ENCODE measurements around the gene B3GNT4.
A peak's percentile ranks its signal among the peaks of the same experiment; 100 is the strongest.
"Not testable (repeated sequence)": the region's sequence is repeated elsewhere in the genome, so short reads cannot be mapped to it uniquely, and the experiment has no call there.

Gene B3GNT4

DNA sequence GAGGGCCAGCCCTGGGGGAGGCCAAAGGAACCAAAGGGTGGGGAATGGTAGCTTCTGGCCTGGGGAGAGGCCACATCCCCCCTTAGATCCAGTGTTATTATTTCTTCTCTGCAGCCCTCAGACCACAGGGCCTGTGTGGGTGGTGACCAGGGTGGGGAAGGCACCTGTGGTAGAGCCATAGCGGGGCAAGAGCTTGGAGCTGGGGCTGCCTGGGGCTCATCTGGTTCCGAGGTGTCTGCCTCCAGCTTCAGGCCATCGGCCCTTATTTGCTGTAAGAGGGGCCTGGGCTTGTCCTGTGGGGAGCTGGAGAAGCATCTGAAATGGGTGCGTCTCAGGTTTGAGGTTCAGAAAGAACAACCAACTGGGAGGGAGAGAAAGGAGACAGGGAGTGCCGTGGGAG is 2.1 kb upstream of the B3GNT4 start:
- H3K36me3 ChIP-seq (ENCODE audit: control insufficient read depth in 2 of 2, insufficient read depth in 2 of 2, low read length in 2 of 2) = no peaks in the 10 kb centered on the region
- no peaks in the 10 kb centered on the region for H3K9me3 ChIP-seq (ENCODE audit: control insufficient read depth in 2 of 2, low read length in 2 of 2)
- peaks cover 23 to 36% of the 10 kb centered on the region in 2 donors for H3K27me3 ChIP-seq (ENCODE audit: control insufficient read depth in 2 of 2, insufficient read depth in 2 of 2, low read length in 2 of 2)
- H3K9ac ChIP-seq (ENCODE audit: low read depth in 1 of 2, low read length in 2 of 2) = no peak overlapping the region
- no peak overlapping the region for H3K4me3 ChIP-seq (ENCODE audit: low read length in 2 of 2)
- peaks cover 12 to 13% of the 10 kb centered on the region in 2 donors for H3K4me1 ChIP-seq (ENCODE audit: control insufficient read depth in 2 of 2, insufficient read depth in 2 of 2, low read length in 2 of 2)
- H3K27ac ChIP-seq (ENCODE audit: low read depth in 2 of 2, low read length in 2 of 2) = no peak overlapping the region

DNA sequence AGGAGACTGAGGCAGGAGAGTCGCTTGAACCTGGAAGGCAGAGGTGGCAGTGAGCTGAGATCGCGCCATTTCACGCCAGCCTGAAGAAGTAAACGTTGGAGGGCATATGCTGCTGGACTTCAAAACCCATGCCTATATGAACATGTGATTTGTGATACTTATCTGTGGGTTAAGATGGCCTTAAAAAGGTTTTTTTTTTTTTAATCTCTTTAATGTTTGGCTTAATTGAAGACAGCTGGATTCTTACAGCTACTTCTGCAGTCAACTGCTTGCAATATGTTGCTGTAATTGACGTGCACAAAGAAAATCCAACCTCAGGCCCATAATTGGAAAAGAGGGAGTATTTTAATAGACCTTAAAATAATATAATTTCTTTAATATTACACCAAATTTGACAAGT is 1.5 kb upstream of the B3GNT4 start:
- Histone ChIP-seq H3K9me3 (ENCODE audit: control insufficient read depth in 2 of 2, low read length in 2 of 2) (no peaks in the 10 kb centered on the region), H3K36me3 (ENCODE audit: control insufficient read depth in 2 of 2, insufficient read depth in 2 of 2, low read length in 2 of 2) (peaks cover 0 to 3% of the 10 kb centered on the region in 2 donors), H3K9ac (ENCODE audit: low read depth in 1 of 2, low read length in 2 of 2) (no peak overlapping the region), H3K4me1 (ENCODE audit: control insufficient read depth in 2 of 2, insufficient read depth in 2 of 2, low read length in 2 of 2) (peaks cover 12 to 13% of the 10 kb centered on the region in 2 donors), H3K27me3 (ENCODE audit: control insufficient read depth in 2 of 2, insufficient read depth in 2 of 2, low read length in 2 of 2) (peaks cover 23 to 36% of the 10 kb centered on the region in 2 donors), H3K4me3 (ENCODE audit: low read length in 2 of 2) (no peak overlapping the region), H3K27ac (ENCODE audit: low read depth in 2 of 2, low read length in 2 of 2) (no peak overlapping the region)

DNA sequence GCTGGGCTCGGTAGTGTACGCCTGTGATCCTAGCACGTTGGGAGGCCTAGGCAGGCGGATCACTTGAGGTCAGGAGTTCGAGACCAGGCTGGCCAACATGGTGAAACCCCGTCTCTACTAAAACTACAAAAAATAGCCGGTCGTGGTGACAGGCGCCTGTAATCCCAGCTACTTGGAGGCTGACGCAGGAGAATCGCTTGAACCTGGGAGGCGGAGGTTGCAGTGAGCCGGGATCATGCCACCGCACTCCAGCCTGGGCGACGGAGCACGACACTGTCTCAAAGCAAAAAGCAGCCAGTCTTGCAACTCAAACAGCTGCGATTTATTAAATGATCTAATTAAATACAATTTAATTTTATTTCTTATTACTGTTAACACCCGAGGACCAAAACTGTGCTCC is 698 bp upstream of the B3GNT4 start:
- Histone ChIP-seq H3K9ac (ENCODE audit: low read depth in 1 of 2, low read length in 2 of 2) (peak overlapping the region in 1 of 2 donors; percentile 23), H3K27me3 (ENCODE audit: control insufficient read depth in 2 of 2, insufficient read depth in 2 of 2, low read length in 2 of 2) (peaks cover 20 to 36% of the 10 kb centered on the region in 2 donors), H3K36me3 (ENCODE audit: control insufficient read depth in 2 of 2, insufficient read depth in 2 of 2, low read length in 2 of 2) (peaks cover 6 to 11% of the 10 kb centered on the region in 2 donors), H3K4me1 (ENCODE audit: control insufficient read depth in 2 of 2, insufficient read depth in 2 of 2, low read length in 2 of 2) (peaks cover 12 to 13% of the 10 kb centered on the region in 2 donors), H3K4me3 (ENCODE audit: low read length in 2 of 2) (peak overlapping the region; percentile 61 to 70)
- H3K27ac ChIP-seq (ENCODE audit: low read depth in 2 of 2, low read length in 2 of 2); H3K9me3 ChIP-seq (ENCODE audit: control insufficient read depth in 2 of 2, low read length in 2 of 2): not testable (repeated sequence)

GRCh38 chr12:122204167-122205052 is 901 bp downstream of the B3GNT4 start:
- H3K27ac ChIP-seq (ENCODE audit: low read depth in 2 of 2, low read length in 2 of 2) = no peak overlapping the region
- peak overlapping the region; percentile 31 to 61 for H3K4me3 ChIP-seq (ENCODE audit: low read length in 2 of 2)
- peaks cover 13 to 21% of the 10 kb centered on the region in 2 donors for H3K36me3 ChIP-seq (ENCODE audit: control insufficient read depth in 2 of 2, insufficient read depth in 2 of 2, low read length in 2 of 2)
- H3K27me3 ChIP-seq (ENCODE audit: control insufficient read depth in 2 of 2, insufficient read depth in 2 of 2, low read length in 2 of 2) = peaks cover 17 to 36% of the 10 kb centered on the region in 2 donors
- H3K4me1 ChIP-seq (ENCODE audit: control insufficient read depth in 2 of 2, insufficient read depth in 2 of 2, low read length in 2 of 2) = peaks cover 12 to 13% of the 10 kb centered on the region in 2 donors
- H3K9me3 ChIP-seq (ENCODE audit: control insufficient read depth in 2 of 2, low read length in 2 of 2) = no peaks in the 10 kb centered on the region
- H3K9ac ChIP-seq (ENCODE audit: low read depth in 1 of 2, low read length in 2 of 2) = no peak overlapping the region

- Histone ChIP-seq H3K4me3 (ENCODE audit: low read length in 2 of 2) (no peak overlapping the region), H3K36me3 (ENCODE audit: control insufficient read depth in 2 of 2, insufficient read depth in 2 of 2, low read length in 2 of 2) (peaks cover 16 to 29% of the 10 kb centered on the region in 2 donors), H3K27me3 (ENCODE audit: control insufficient read depth in 2 of 2, insufficient read depth in 2 of 2, low read length in 2 of 2) (peaks cover 15 to 28% of the 10 kb centered on the region in 2 donors), H3K9me3 (ENCODE audit: control insufficient read depth in 2 of 2, low read length in 2 of 2) (no peaks in the 10 kb centered on the region), H3K27ac (ENCODE audit: low read depth in 2 of 2, low read length in 2 of 2) (no peak overlapping the region), H3K9ac (ENCODE audit: low read depth in 1 of 2, low read length in 2 of 2) (no peak overlapping the region), H3K4me1 (ENCODE audit: control insufficient read depth in 2 of 2, insufficient read depth in 2 of 2, low read length in 2 of 2) (peaks cover 12 to 13% of the 10 kb centered on the region in 2 donors)
Observed at GRCh38 chr12:122205053-122205925, 1.8 kb downstream of the B3GNT4 start.

DNA sequence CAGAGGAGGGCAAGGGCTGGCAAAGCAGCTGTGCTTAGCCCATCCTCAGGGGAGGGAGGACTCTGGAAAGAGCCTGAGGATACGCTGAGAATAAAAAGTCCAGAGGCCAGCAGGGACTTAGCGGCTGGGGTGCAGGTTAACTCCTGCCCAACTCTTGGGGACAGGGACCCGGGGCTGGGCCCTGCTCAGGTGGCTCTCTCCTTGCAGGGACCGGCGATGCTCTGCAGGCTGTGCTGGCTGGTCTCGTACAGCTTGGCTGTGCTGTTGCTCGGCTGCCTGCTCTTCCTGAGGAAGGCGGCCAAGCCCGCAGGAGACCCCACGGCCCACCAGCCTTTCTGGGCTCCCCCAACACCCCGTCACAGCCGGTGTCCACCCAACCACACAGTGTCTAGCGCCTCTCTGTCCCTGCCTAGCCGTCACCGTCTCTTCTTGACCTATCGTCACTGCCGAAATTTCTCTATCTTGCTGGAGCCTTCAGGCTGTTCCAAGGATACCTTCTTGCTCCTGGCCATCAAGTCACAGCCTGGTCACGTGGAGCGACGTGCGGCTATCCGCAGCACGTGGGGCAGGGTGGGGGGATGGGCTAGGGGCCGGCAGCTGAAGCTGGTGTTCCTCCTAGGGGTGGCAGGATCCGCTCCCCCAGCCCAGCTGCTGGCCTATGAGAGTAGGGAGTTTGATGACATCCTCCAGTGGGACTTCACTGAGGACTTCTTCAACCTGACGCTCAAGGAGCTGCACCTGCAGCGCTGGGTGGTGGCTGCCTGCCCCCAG is 2.8 kb downstream of the B3GNT4 start:
- H3K9ac ChIP-seq (ENCODE audit: low read depth in 1 of 2, low read length in 2 of 2) = no peak overlapping the region
- peaks cover 19 to 34% of the 10 kb centered on the region in 2 donors for H3K36me3 ChIP-seq (ENCODE audit: control insufficient read depth in 2 of 2, insufficient read depth in 2 of 2, low read length in 2 of 2)
- no peak overlapping the region for H3K4me3 ChIP-seq (ENCODE audit: low read length in 2 of 2)
- H3K9me3 ChIP-seq (ENCODE audit: control insufficient read depth in 2 of 2, low read length in 2 of 2) = no peaks in the 10 kb centered on the region
- H3K4me1 ChIP-seq (ENCODE audit: control insufficient read depth in 2 of 2, insufficient read depth in 2 of 2, low read length in 2 of 2) = peaks cover 6 to 12% of the 10 kb centered on the region in 2 donors
- H3K27ac ChIP-seq (ENCODE audit: low read depth in 2 of 2, low read length in 2 of 2) = no peak overlapping the region
- peaks cover 13 to 21% of the 10 kb centered on the region in 2 donors for H3K27me3 ChIP-seq (ENCODE audit: control insufficient read depth in 2 of 2, insufficient read depth in 2 of 2, low read length in 2 of 2)

DNA sequence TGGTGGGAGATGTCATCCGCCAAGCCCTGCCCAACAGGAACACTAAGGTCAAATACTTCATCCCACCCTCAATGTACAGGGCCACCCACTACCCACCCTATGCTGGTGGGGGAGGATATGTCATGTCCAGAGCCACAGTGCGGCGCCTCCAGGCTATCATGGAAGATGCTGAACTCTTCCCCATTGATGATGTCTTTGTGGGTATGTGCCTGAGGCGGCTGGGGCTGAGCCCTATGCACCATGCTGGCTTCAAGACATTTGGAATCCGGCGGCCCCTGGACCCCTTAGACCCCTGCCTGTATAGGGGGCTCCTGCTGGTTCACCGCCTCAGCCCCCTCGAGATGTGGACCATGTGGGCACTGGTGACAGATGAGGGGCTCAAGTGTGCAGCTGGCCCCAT is 3.5 kb downstream of the B3GNT4 start:
- Histone ChIP-seq H3K9ac (ENCODE audit: low read depth in 1 of 2, low read length in 2 of 2) (no peak overlapping the region), H3K4me3 (ENCODE audit: low read length in 2 of 2) (no peak overlapping the region), H3K27ac (ENCODE audit: low read depth in 2 of 2, low read length in 2 of 2) (no peak overlapping the region), H3K4me1 (ENCODE audit: control insufficient read depth in 2 of 2, insufficient read depth in 2 of 2, low read length in 2 of 2) (peaks cover 6 to 12% of the 10 kb centered on the region in 2 donors), H3K9me3 (ENCODE audit: control insufficient read depth in 2 of 2, low read length in 2 of 2) (no peaks in the 10 kb centered on the region), H3K36me3 (ENCODE audit: control insufficient read depth in 2 of 2, insufficient read depth in 2 of 2, low read length in 2 of 2) (peaks cover 20 to 40% of the 10 kb centered on the region in 2 donors), H3K27me3 (ENCODE audit: control insufficient read depth in 2 of 2, insufficient read depth in 2 of 2, low read length in 2 of 2) (peaks cover 8 to 17% of the 10 kb centered on the region in 2 donors)

GRCh38 chr12:122207391-122207790 is 3.9 kb downstream of the B3GNT4 start:
- Histone ChIP-seq H3K36me3 (ENCODE audit: control insufficient read depth in 2 of 2, insufficient read depth in 2 of 2, low read length in 2 of 2) (peaks cover 23 to 44% of the 10 kb centered on the region in 2 donors), H3K27ac (ENCODE audit: low read depth in 2 of 2, low read length in 2 of 2) (no peak overlapping the region), H3K27me3 (ENCODE audit: control insufficient read depth in 2 of 2, insufficient read depth in 2 of 2, low read length in 2 of 2) (peaks cover 8 to 17% of the 10 kb centered on the region in 2 donors)

DNA sequence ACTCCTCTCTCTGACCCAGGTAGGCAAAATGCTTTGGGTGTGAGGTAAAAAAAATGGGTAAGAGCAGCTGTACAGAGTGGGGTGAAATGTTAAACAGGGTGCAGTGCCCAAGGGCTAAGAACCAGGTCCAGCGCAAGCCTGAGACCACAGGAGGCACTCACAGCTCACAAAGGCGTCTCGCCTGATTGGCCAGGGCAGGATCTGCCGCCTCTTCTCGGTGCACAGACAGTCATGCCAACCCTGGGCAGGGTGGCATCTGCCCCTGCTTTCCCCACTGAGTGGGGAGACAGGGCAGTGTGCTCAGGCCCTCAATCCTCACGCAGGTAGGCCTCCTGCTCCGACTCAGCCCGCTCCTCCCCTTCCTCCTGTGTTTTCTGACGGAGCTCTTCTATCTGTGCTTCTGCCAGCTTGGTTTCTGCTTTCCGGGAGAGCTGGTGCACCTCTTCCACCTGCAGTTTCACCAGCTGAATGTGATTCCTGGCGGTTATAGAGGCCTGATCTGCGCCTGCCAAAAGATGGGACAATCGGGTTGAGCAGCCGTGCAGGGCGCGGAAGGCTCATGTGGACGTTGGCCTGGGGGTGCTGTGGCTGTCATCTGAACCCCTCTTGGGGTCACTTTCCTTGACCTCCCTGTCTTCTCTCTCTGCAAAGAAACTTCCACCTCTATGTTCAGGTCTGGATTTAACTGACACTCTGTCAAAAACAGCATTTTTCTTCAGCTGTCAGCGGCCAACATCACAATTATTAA is 4.7 kb downstream of the B3GNT4 start:
- Histone ChIP-seq H3K36me3 (ENCODE audit: control insufficient read depth in 2 of 2, insufficient read depth in 2 of 2, low read length in 2 of 2) (peaks cover 28 to 51% of the 10 kb centered on the region in 2 donors), H3K9ac (ENCODE audit: low read depth in 1 of 2, low read length in 2 of 2) (no peak overlapping the region), H3K27ac (ENCODE audit: low read depth in 2 of 2, low read length in 2 of 2) (no peak overlapping the region), H3K4me1 (ENCODE audit: control insufficient read depth in 2 of 2, insufficient read depth in 2 of 2, low read length in 2 of 2) (peaks cover 3 to 7% of the 10 kb centered on the region in 2 donors), H3K27me3 (ENCODE audit: control insufficient read depth in 2 of 2, insufficient read depth in 2 of 2, low read length in 2 of 2) (peaks cover 6 to 17% of the 10 kb centered on the region in 2 donors), H3K9me3 (ENCODE audit: control insufficient read depth in 2 of 2, low read length in 2 of 2) (no peaks in the 10 kb centered on the region), H3K4me3 (ENCODE audit: low read length in 2 of 2) (no peak overlapping the region)

More at GRCh38 chr12:122207391-122207790, 3.9 kb downstream of the B3GNT4 start:
- H3K4me1 ChIP-seq (ENCODE audit: control insufficient read depth in 2 of 2, insufficient read depth in 2 of 2, low read length in 2 of 2) = peaks cover 6 to 12% of the 10 kb centered on the region in 2 donors
- H3K9me3 ChIP-seq (ENCODE audit: control insufficient read depth in 2 of 2, low read length in 2 of 2) = no peaks in the 10 kb centered on the region
- no peak overlapping the region for H3K4me3 ChIP-seq (ENCODE audit: low read length in 2 of 2)
- H3K9ac ChIP-seq (ENCODE audit: low read depth in 1 of 2, low read length in 2 of 2) = no peak overlapping the region

All from mucosa of rectum (tissue), 2 donors.